IPS DF 6.9 (cell line): ENCODE data around the gene DDX50.

Experiments used
- DNase-seq: peaks from one replicate; pipeline ENCODE4 v3.0.0-alpha.2; 2013; ENCODE audit warnings: low read depth, low spot score
- H3K27ac ChIP-seq: one replicate; pipeline ENCODE4 v1.5.1; 2013; ENCODE audit warnings: low read length, control low read depth
- H3K27me3 ChIP-seq: 2 replicates; pipeline ENCODE4 v1.6.1; 2013; ENCODE audit warnings: mild to moderate bottlenecking, low read length; ENCODE audit not compliant: control insufficient read depth, insufficient read depth
- H3K36me3 ChIP-seq: 2 replicates; pipeline ENCODE4 v1.6.1; 2013; ENCODE audit warnings: low read length; ENCODE audit not compliant: control insufficient read depth, insufficient read depth
- H3K4me1 ChIP-seq: 2 replicates; pipeline ENCODE4 v1.6.1; 2013; ENCODE audit warnings: low read length; ENCODE audit not compliant: control insufficient read depth, insufficient read depth
- H3K4me3 ChIP-seq: 2 replicates; pipeline ENCODE4 v1.5.1; 2013; ENCODE audit warnings: mild to moderate bottlenecking, low read length
- H3K9me3 ChIP-seq: 2 replicates; pipeline ENCODE4 v1.6.1; 2013; ENCODE audit warnings: low read length, inconsistent platforms; ENCODE audit not compliant: control insufficient read depth, insufficient read depth
- WGBS: extraction: QIAGEN DNeasy Blood & Tissue Kit; methylation state at CpG from one replicate; pipeline ENCODE4 v1.1.7; 2013; ENCODE audit warnings: mixed read lengths, missing lambda C conversion rate; ENCODE audit not compliant: insufficient read length, insufficient coverage; 5-methylcytosine and 5-hydroxymethylcytosine counted together

DDX50 gene

DNA sequence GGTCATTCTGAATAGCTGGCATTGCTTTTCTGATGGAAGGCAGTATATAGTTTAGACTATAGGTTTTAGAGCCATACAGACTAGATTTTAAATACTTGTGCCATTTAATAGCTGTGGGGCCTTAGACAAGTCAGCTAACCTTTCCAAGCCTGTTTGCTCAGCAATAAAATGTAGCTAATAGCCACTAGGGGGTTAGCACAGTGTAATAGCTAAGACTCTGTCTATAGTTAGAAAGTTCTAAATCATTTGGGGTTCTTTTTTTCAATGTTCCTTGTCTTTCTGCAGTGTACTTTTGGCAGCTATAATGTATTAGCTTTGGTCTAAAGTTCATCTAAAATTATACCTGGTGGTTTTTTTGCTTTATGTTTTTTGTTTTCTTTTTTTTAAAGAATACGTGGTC is 80.0 kb downstream of the DDX50 start:
- Histone ChIP-seq H3K27me3 (no peaks in the 10 kb centered on the region), H3K4me3 (no peak overlapping the region), H3K36me3 (peaks cover 26% of the 10 kb centered on the region; the same call in 1 of the 2 replicates), H3K27ac (no peak overlapping the region), H3K4me1 (no peaks in the 10 kb centered on the region), H3K9me3 (no peaks in the 10 kb centered on the region)
- DNase-seq = no peak
- no CpG with 5 or more reads among the region's 1 CpG for WGBS

DNA sequence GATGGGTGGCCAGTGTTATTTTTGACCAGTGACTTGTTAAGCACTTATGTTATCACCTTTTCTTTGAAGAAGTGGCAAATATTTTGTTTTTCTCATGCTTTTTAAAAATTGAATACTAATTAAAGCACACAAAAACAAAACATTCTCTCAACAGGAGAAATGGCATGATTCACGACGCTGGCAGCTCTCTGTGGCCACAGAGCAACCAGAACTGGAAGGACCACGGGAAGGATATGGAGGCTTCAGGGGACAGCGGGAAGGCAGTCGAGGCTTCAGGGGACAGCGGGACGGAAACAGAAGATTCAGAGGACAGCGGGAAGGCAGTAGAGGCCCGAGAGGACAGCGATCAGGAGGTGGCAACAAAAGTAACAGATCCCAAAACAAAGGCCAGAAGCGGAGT is 81.3 kb downstream of the DDX50 start:
- DNase-seq = no peak
- Histone ChIP-seq H3K4me1 (no peaks in the 10 kb centered on the region), H3K36me3 (peaks cover 22% of the 10 kb centered on the region; the same call in 1 of the 2 replicates), H3K9me3 (no peaks in the 10 kb centered on the region), H3K27ac (no peak overlapping the region), H3K27me3 (no peaks in the 10 kb centered on the region), H3K4me3 (no peak overlapping the region)
- WGBS = no CpG with 5 or more reads among the region's 11 CpGs

DNA sequence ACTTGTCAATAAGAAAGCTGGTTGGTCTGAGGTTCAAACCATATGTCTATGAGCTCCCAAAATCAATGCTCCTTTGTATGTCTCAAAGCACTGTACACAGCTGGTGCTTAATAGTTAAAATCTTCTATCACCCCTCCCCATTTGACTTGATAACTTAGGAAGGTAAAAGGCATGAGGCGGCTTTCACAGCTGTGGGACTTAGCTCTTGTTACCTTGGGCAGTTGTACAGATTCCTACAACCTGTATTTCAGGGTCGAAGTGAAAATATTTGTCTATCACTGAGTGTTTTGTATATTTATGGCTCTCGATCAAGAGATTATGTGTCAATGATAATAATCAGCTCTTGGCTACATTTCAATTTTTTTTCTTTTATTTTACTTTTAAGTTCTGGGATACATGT is 86.5 kb downstream of the DDX50 start:
- Histone ChIP-seq H3K27me3 (no peaks in the 10 kb centered on the region), H3K36me3 (peaks cover 9% of the 10 kb centered on the region; the same call in 1 of the 2 replicates), H3K4me1 (no peaks in the 10 kb centered on the region), H3K9me3 (no peaks in the 10 kb centered on the region), H3K4me3 (no peak overlapping the region), H3K27ac (no peak overlapping the region)
- no peak for DNase-seq
- WGBS = no CpG with 5 or more reads among the region's 3 CpGs

DNA sequence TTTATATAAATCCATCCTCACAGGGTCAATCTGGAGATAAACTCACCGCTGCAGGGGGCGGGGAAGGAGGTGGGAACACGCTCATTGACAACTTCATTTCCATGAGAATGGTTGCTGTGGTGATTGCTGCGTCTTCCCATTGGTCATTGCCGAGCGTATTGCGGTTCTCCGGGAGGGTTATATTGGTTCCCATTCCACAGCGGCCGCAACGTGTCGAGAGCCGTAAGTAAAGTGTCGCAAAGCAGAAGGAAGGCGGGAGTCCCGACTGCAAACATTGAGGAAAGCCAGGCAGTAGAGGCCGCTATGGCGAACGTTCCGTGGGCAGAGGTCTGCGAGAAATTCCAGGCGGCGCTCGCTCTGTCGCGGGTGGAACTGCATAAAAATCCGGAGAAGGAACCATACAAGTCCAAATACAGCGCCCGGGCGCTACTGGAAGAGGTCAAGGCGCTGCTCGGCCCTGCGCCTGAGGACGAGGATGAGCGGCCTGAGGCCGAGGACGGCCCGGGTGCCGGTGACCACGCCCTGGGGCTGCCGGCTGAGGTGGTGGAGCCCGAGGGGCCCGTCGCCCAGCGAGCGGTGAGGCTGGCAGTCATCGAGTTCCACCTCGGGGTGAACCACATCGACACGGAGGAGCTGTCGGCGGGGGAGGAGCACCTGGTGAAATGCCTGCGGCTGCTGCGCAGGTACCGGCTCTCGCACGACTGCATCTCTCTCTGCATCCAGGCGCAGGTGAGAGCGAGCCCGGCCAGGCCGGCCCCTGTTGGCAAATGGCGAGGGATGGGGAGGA is 87.6 kb downstream of the DDX50 start, which contains the start of gene KIFBP:
Gene KIFBP (plus strand): TSS at position 274 of the 787 bp plus-strand sequence. CDS start 30 bp downstream, at position 304.
- peaks cover 9% of the 10 kb centered on the region; the same call in 1 of the 2 replicates for H3K36me3 ChIP-seq
- DNase-seq = peak; percentile 97
- WGBS = no CpG with 5 or more reads among the region's 62 CpGs
- no peaks in the 10 kb centered on the region for H3K4me1 ChIP-seq
- H3K27me3 ChIP-seq = no peaks in the 10 kb centered on the region
- no peaks in the 10 kb centered on the region for H3K9me3 ChIP-seq
- peak within 1 kb of the TSS; percentile 62 for H3K4me3 ChIP-seq
- H3K27ac ChIP-seq = no peak within 1 kb of the TSS

DNA sequence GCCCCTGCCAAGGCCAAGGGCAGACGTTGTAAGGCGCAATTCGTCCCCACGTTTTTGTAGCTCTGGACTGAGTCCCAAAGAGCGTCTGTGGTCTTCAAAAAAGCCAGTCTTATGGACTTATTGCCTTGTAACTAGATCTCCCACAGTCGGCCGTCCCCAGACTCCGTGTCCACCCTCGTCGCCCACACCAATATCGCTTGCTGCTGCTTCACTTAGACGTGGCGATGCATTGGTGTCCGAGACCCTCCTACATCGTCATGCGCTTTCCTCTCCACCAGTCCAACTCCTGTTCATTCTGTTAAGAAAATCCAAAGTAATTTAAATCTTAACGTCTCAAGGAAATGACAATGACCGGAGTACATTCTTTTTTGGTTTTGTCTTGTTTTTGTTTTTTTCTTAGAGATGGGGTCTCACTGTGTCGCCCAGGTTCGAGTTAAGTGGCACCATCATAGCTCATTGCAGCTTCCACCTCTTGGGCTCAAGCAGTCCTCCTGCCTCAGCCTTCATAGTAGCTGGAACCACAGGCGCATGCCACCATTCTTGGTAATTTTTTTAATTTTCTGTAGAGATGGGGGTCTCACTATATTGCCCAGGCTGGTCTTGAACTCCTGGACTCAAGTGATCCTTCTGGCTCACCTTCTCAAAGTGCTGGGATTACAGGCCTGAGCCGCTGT is 88.3 kb downstream of the DDX50 start:
- H3K9me3 ChIP-seq = no peaks in the 10 kb centered on the region

DNA sequence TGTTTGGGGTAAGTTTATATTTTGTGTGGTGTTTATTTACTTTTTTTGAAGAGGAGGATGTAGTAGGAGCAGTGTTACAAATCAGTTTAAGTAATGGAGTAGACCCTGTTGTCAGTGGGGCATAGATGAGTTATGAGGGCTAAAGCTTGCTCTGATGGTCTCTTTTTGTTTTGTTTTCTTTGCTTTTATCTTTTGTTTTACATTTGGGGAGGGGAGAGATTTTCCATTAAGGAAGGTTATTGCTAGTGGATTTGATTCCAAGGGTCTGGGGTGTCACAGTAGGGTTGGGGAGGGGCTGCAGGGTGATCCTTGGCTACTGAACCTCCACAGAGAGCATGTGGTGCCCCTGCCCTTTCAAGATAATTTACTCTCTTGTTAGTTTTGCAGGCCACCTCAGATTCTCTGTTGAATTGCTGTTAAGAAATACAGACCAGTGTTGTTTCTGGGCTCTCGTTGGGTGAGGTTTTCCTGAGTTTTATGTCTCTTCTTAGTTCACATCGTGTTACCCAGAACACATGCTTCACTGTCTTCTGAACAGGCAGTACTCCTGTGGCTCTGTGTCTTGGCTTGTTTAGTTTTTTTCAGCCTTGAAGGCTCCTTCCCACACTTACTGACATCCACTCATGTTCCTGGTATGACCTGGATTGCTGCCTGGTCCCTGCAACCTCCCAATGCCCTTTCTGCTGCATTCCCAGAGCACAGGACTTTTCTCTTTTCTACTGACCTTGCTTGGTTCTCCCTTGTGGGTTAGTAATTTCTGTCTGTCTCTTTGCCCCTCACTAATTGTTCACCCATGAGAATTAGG is 91.7 kb downstream of the DDX50 start:
- Histone ChIP-seq H3K9me3 (no peaks in the 10 kb centered on the region), H3K27ac (no peak overlapping the region), H3K27me3 (no peaks in the 10 kb centered on the region), H3K36me3 (peaks cover 5% of the 10 kb centered on the region; the same call in 1 of the 2 replicates), H3K4me3 (no peak overlapping the region), H3K4me1 (no peaks in the 10 kb centered on the region)
- WGBS = no CpG with 5 or more reads among the region's 2 CpGs
- no peak for DNase-seq

More for the DNA sequence above, 88.3 kb downstream of the DDX50 start:
- WGBS = no CpG with 5 or more reads among the region's 22 CpGs
- no peaks in the 10 kb centered on the region for H3K4me1 ChIP-seq
- H3K4me3 ChIP-seq = peak overlapping the region; percentile 62
- no peaks in the 10 kb centered on the region for H3K27me3 ChIP-seq
- peaks cover 9% of the 10 kb centered on the region; the same call in 1 of the 2 replicates for H3K36me3 ChIP-seq
- no peak overlapping the region for H3K27ac ChIP-seq
- no peak for DNase-seq
